CD1c-positive myeloid dendritic cell (primary cell): Measurements from ENCODE around the gene APOB.

Source experiments
- DNase-seq: peaks from one replicate; pipeline ENCODE4 v3.0.0-alpha.2; 2016; ENCODE audit errors: extremely low spot score

Gene APOB

GRCh38 chr2:21020031-21020667 is 23.7 kb downstream of the APOB start:
- DNase-seq: no peak

DNA sequence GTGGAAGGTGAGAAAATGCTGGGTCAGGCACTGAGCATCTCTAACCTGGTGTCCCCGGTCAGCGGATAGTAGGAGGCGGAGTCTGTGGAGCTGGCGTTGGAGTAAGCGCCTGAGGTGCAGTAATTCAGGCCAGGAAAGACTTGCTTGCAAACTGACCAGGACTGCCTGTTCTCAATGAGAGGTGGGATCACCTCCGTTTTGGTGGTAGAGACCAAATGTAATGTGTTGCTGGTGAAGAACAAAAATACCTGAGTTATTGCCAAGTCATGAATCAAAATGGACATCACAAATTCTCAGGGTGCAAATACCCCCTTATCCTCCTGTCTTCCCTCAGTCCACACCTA is 24.2 kb downstream of the APOB start:
- no peak for DNase-seq

DNA sequence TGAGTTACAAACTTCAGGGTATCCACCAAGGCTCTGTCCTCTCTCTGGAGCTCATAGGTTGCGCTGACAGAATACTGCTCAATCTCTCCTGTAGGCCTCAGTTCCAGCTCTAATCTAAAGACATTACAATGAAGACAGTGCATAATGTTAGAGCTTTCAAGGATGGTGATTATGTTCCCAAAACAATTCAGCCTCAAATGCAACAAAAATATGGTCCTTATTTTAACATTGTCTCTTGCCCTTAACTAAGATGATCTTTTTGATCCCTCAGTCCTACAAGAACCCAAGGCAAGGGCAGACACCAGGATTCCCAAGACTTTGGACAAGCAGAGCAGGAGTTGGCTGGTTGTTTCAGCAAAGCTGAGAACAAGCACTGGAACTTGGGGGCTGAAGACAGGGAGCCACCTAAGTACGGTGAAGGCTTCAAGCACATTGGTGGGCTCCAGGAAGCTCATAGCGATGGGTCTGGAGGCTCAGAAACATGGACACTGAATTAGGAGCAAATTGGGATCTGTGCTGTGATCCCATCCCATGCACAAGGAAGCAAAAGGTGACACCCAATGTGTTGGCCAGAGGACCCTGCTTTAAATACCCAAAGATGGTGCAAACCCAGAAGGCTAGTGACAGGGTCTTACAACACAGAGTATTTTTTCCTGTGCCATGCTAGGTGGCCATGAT is 24.7 kb downstream of the APOB start:
- no peak for DNase-seq

DNA sequence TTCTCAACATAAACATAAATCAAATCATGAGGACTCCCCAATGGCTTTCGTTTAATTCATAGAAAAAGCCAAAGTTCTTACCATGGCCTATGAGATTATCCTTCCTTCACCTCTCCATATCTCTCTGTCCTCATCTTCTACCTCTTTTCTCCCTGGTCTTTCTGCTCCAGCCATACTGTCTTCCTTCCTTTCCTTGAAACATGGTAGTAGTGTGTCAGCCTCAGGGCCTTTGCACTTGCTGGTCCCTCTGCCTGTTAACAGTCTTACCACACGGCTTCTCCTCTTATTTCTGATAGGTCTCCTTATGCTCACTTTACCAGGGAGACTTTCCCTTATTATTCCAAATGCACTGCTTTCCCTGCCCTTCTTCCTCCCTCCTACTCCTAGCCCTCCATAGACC is 25.6 kb downstream of the APOB start:
- DNase-seq: no peak

DNA sequence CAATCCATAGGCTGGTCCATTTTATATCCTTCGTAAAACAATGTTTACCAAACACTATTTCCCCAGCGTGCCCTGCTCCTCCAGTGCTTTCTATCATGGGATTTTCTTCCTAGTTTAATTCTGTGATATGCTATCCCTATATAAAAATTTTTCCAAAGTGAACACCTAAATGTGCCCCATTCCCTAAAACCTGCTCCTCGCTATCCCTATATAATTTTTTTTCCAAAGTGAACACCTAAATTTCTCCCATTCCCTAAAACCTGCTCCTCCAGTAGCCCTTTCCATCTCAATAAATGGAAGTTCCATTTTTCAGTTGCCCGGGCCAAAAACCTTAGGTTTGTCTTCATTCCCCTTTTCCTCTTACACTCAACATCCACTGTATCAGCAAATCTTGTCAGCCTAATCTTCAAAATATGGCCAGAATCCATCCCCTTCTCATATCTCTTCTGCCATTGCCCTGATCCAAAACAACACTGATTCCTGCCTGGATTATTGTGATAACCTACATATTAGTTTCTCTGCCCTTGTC is 26.1 kb downstream of the APOB start:
- no peak for DNase-seq

GRCh38 chr2:21015281-21015645 is 28.6 kb downstream of the APOB start:
- DNase-seq: no peak

DNA sequence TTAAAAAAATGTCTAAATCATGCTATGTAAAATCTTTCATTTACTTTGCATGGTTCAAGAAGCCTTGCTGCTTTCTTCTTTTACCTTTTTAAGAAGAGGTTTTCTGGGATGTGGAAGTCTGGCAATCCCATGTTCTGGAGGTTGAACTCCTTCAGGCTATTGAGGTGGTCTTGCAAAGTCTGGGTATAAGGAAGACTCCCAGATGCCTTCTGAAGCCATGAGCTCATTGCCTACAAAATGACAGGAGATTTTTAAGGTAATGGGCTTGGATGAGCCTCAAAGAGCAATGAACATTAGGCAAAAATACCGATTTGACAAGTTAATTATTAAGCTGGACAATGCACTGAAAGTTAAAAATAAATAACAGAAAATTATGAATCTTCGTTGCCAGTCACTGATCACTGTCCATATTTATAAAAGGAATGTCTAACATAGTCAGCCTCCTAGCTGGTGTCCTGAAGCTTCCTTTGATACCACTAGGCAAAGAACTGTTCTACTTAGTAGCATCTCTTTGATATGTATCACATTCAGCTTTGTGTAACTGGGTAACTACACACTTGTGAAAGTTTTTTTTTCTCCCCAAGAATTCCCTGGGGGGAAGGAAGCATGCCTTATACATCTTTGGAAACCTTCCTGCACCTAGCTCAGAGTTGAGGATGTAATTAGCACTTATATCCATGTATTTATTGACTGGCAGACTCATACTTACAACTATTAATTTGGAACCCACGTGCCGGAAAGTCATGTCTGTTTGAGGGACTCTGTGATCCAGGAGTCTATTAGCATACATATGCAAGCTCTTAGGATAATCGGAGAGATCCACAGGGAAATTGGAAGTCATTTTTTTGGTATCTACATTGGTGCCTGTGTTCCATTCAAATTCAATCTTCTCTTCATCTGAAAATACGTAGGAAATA is 29.3 kb downstream of the APOB start:
- no peak for DNase-seq

DNA sequence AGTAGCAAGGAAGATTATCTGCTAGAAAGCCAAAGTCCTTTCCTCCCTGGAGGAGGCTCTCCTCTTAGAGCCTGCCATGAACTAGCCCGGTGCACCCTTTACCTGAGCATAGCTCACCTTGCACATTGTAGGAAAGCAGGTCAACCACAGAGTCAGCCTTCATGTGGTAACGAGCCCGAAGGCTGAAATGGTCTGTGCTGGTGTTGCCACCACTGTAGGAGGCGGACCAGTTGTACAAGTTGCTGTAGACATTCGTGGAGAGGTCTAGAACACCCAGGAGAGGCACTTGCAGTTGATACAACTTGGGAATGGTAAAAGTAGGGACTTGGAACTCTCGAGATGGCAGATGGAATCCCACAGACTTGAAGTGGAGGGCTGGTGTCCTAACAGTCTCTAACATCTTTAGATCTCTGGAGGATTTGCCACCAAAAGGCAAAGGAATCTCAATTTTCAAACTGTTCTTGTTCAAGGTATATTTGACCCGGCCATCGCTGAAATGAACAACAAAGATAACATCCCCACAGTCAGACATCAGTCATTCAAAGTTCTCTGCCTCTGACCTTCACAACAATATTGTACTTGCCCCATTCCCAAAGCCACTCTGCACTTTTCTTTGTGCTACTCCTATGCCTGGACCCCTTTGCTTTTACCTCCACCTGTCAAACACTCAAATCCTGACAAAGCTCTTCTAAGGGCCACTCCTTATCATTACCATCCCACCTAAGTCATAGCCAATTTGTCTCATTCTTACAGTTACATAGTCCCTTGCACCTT is 30.6 kb downstream of the APOB start:
- DNase-seq: no peak

GRCh38 chr2:21012557-21012937 is 31.3 kb downstream of the APOB start:
- DNase-seq: no peak

DNA sequence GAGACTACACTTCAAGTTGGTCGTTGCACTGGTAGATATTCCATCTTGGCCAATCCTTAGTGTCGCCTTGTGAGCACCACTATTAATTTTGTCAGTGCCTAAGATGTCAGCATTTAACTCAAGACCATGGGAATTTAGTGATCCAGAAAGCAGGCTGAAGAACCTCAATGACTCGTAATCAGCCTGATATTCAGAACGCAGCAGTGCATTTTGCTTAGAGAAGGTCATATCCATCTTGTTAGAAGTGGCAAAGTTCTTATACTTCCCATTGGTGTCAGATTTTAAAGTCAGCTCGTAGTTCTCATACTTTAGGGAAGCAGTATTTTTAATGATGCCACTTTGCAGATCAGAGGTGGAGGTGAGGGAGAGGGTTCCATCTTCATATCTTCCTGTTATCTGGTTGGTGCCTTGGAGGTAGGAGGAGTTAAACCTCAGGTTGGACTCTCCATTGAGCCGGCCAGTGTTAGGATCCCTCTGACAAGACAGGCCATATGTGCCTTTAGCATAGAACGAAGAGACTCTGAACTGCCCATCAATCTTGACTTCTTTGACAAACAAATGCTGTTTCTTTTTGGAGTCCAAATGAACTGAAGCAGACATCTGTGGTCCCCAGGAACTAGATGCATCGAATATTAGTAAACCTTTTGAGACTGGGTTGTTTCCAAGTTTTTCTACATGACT is 31.9 kb downstream of the APOB start:
- DNase-seq: no peak

GRCh38 chr2:21011453-21011852 is 32.4 kb downstream of the APOB start:
- no peak for DNase-seq

DNA sequence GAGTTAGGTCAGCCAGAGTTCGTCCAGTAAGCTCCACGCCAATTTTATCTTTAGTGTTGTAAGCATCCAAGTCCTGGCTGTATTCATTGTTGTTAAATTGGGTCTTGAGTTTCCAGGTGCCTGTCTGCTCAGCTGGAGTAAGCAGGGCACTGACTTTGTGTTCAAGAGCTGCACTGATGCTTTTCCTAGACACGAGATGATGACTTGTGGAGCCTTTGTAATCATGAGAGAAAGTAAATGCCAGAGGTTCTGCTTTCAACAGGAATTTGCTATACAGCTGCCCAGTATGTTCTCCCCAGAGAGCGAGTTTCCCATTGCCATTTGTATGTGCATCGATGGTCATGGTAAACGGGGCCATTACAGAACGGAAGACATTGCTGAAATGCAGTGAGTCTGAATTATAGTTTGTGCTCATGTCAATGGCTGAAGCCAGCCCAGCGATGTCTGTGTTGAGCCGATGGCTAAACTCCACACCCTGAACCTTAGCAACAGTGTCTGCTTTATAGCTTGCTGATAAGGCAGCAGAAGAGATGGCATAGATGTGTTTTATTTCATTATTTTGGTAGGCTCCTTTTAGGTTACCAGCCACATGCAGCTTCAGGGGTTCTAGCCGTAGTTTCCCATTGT is 32.9 kb downstream of the APOB start:
- no peak for DNase-seq

GRCh38 chr2:21009662-21010225 is 34.1 kb downstream of the APOB start:
- no peak for DNase-seq

- DNase-seq: no peak
Observed at GRCh38 chr2:21008790-21009661, 34.8 kb downstream of the APOB start.

- DNase-seq: no peak
Observed at GRCh38 chr2:21008014-21008789, 35.7 kb downstream of the APOB start.

- no peak for DNase-seq
Observed at GRCh38 chr2:21007129-21008013, 36.5 kb downstream of the APOB start.

GRCh38 chr2:21006423-21007128 is 37.3 kb downstream of the APOB start:
- DNase-seq: no peak
